ENCODE measurements around the gene XPR1. TPM values are rescaled to one million over a fixed set of nuclear protein-coding genes. Genes with fewer than 3 reads are reported as not detected.
"Not testable (repeated sequence)": the region's sequence is repeated elsewhere in the genome, so short reads cannot be mapped to it uniquely, and the experiment has no call there.

XPR1 gene
- total RNA-seq, 4 donors from 2014 or later: 10.0 to 29.7 (median 26.2) TPM

DNA sequence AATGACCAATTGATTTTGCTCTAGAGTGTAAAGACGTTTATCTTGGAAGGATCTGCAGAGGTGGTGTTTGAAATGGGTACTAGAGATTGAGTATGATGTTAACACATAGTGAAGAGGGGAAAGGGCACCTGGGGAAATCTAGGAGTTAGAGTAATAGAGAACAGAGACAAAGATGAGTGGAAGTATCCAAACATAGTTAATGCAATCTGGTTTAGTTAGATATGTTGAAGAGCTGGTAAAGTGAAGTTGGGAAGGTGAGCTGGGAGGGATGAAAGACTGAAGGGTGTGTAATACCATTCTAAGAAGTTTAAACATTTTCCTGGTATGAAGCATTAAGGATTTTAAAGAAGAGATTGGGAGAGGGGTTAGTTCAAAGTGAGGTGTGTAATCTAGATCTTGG lies 11.0 kb downstream of the XPR1 start:
- Histone ChIP-seq H3K4me3 (no peak overlapping the region), H3K4me1 (no peaks in the 10 kb centered on the region), H3K36me3 (no peaks in the 10 kb centered on the region), H3K9me3 (no peaks in the 10 kb centered on the region), H3K27me3 (no peaks in the 10 kb centered on the region), H3K27ac (no peak overlapping the region)
- DNase-seq: no peak
- intact Hi-C loops (cut with DNase I; ENCODE audit: low total_unique reads): no loop called here
- TF ChIP-seq, protein P1, sequence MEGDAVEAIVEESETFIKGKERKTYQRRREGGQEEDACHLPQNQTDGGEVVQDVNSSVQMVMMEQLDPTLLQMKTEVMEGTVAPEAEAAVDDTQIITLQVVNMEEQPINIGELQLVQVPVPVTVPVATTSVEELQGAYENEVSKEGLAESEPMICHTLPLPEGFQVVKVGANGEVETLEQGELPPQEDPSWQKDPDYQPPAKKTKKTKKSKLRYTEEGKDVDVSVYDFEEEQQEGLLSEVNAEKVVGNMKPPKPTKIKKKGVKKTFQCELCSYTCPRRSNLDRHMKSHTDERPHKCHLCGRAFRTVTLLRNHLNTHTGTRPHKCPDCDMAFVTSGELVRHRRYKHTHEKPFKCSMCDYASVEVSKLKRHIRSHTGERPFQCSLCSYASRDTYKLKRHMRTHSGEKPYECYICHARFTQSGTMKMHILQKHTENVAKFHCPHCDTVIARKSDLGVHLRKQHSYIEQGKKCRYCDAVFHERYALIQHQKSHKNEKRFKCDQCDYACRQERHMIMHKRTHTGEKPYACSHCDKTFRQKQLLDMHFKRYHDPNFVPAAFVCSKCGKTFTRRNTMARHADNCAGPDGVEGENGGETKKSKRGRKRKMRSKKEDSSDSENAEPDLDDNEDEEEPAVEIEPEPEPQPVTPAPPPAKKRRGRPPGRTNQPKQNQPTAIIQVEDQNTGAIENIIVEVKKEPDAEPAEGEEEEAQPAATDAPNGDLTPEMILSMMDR (IDR thresholded peaks at IDR 0.05): no peak
- no peak for TF ChIP-seq POLR2A (IDR thresholded peaks at IDR 0.05)

DNA sequence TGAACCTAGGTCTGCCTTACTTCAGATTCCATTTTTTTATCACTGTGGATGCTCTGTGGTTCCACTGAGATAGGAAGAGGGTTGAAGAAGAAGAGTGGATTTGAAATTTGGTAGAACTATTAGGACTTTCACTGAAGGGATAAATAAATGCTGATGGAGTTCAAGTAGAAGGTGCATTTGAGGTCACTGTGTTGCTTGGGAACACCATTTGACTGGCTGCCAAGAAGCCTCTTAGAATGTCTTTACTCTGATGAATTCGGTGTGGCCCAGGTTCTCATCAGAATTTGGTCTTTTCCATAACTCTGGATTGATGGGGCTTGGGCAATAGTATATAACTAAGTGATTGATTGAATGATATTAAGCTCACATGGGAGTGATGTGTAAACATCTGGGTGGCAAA lies 11.9 kb downstream of the XPR1 start:
- no peak for TF ChIP-seq POLR2A (IDR thresholded peaks at IDR 0.05)
- TF ChIP-seq, protein P1 (IDR thresholded peaks at IDR 0.05): no peak
- DNase-seq: no peak
- H3K27ac ChIP-seq: no peak overlapping the region
- H3K27me3 ChIP-seq: no peaks in the 10 kb centered on the region
- intact Hi-C loops (cut with DNase I; ENCODE audit: low total_unique reads): no loop called here
- no peak overlapping the region for H3K4me3 ChIP-seq
- no peaks in the 10 kb centered on the region for H3K4me1 ChIP-seq
- H3K9me3 ChIP-seq: no peaks in the 10 kb centered on the region
- no peaks in the 10 kb centered on the region for H3K36me3 ChIP-seq

DNA sequence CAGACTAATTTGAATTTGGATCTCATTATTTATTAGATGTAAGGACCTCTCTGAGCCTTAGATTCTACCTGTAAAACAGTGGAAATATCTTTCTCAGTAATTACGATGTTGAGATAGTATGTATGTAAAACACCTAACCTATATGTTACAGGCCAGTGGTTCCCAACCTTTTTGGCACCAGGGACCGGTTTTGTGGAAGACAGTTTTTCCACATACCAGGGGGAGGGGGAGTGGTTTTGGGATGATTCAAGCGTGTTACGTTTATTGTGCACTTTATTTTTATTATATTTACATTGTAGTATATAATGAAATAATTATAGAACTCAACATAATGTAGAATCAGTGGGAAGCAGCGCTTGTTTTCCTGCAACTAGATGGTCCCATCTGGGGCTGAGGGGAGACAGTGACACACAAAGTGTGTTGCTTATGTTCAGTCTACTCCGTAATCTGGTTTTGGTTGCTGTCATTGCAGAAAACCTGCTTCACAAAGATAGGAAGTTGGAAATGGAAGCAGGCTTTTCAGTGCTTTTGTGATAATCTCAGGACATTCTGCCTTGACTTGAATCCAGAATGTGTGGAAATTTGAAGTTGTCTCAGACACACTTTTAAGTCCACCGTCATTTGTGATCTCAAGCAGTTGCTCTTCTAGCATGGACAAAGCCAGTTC lies 12.8 kb downstream of the XPR1 start:
- H3K4me1 ChIP-seq: no peaks in the 10 kb centered on the region
- H3K27ac ChIP-seq: no peak overlapping the region
- no peaks in the 10 kb centered on the region for H3K36me3 ChIP-seq
- TF ChIP-seq POLR2A (IDR thresholded peaks at IDR 0.05): no peak
- TF ChIP-seq, protein P1 (IDR thresholded peaks at IDR 0.05): no peak
- H3K9me3 ChIP-seq: no peaks in the 10 kb centered on the region
- H3K4me3 ChIP-seq: no peak overlapping the region
- no peak for DNase-seq
- no peaks in the 10 kb centered on the region for H3K27me3 ChIP-seq
- intact Hi-C loops (cut with DNase I; ENCODE audit: low total_unique reads): no loop called here

DNA sequence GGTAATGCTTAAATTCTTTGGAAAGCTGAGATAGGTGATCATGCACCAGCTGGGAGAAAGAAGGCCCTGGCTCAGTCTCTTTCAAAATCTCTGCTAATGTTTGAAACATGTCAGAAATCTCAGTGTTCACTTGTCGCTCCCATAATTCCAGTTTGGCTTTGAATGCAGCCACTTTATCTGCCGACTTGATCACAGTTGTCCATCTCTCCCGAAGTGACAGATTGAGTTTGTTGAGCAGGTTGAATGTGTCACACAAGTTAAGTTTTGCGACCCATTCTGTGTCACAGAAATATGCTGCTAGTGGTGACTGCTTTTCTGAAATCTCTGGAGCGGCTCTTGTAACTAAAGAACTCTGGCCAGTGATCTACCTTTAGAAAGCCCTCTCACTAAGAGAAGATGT lies 13.4 kb downstream of the XPR1 start:
- DNase-seq; H3K36me3 ChIP-seq; H3K4me1 ChIP-seq; H3K9me3 ChIP-seq; H3K4me3 ChIP-seq; H3K27ac ChIP-seq; intact Hi-C loops (cut with DNase I; ENCODE audit: low total_unique reads); H3K27me3 ChIP-seq: not testable (repeated sequence)

DNA sequence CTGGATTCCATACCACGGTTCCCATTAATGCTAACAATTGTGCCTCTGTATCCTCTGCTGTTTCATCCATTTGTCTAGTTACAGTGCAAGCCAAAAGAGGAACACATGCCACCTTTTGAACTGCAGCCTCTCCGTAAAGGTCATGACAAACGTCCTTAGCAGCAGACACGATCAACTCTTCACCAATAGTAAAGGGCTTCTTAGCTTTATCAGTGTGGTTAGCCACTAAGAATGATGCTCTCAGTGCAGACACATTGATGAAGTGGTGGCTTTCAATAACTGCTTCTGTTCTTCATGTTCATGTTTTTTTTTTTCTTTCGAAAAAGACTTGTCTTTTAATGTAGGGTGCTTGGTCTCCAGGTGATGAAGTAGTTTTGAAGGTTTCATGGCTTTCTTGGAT lies 14.3 kb downstream of the XPR1 start:
- no peaks in the 10 kb centered on the region for H3K36me3 ChIP-seq
- TF ChIP-seq, protein P1 (IDR thresholded peaks at IDR 0.05): no peak
- no peak for TF ChIP-seq POLR2A (IDR thresholded peaks at IDR 0.05)
- DNase-seq: no peak
- H3K27me3 ChIP-seq: no peaks in the 10 kb centered on the region
- no peaks in the 10 kb centered on the region for H3K9me3 ChIP-seq
- H3K27ac ChIP-seq: no peak overlapping the region
- no peaks in the 10 kb centered on the region for H3K4me1 ChIP-seq
- intact Hi-C loops (cut with DNase I; ENCODE audit: low total_unique reads): no loop called here
- no peak overlapping the region for H3K4me3 ChIP-seq

DNA sequence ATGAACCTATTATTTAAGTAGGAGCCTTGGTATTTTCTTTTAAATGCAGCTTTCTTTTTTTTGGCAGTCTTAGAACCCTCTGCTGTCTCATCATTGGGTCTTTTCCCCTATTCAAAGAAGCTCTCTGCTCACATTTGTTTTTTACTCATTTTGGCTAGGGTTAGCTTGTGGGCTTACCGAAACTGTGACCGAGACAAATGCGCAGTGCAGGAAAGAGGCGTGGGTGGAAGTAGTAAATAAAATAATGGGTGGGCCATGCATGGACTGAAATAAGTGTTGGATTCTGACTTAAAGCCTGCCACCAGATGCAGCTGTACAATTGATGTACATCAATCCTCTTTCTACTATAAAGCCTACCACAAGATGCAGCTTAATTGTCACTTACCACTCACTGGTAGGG lies 14.7 kb downstream of the XPR1 start:
- H3K4me1 ChIP-seq: no peaks in the 10 kb centered on the region
- intact Hi-C loops (cut with DNase I; ENCODE audit: low total_unique reads): no loop called here
- no peaks in the 10 kb centered on the region for H3K27me3 ChIP-seq
- no peaks in the 10 kb centered on the region for H3K36me3 ChIP-seq
- TF ChIP-seq, protein P1 (IDR thresholded peaks at IDR 0.05): no peak
- TF ChIP-seq POLR2A (IDR thresholded peaks at IDR 0.05): no peak
- no peak for DNase-seq
- no peak overlapping the region for H3K27ac ChIP-seq
- no peak overlapping the region for H3K4me3 ChIP-seq
- H3K9me3 ChIP-seq: no peaks in the 10 kb centered on the region

Data from uterus (tissue), 4 donors.